ENCODE results near the gene CUBN.

The CUBN gene

GRCh38 chr10:17129741-17130140 lies at the start of gene CUBN:
TSS of gene CUBN (minus strand) at chr10:17129811. CDS start at chr10:17129765, 46 bp downstream.
- no peak for TF ChIP-seq CTCF (IDR thresholded peaks at IDR 0.05; ENCODE audit: low read depth, low read length)
- H3K4me3 ChIP-seq (replicated peaks in 1 of 2; ENCODE audit: low read depth in 2 of 2, low read length in 2 of 2): no peak within 1 kb of the TSS
- DNase-seq (ENCODE audit: low read depth in 2 of 2): no peak

- no peak overlapping the region for H3K4me3 ChIP-seq (replicated peaks in 1 of 2; ENCODE audit: low read depth in 2 of 2, low read length in 2 of 2)
- DNase-seq (ENCODE audit: low read depth in 2 of 2): peak in 1 of 2 donors; percentile 66
- no peak for TF ChIP-seq CTCF (IDR thresholded peaks at IDR 0.05; ENCODE audit: low read depth, low read length)
Observed at GRCh38 chr10:17179002-17179401, 49.4 kb upstream of the CUBN start.

DNA sequence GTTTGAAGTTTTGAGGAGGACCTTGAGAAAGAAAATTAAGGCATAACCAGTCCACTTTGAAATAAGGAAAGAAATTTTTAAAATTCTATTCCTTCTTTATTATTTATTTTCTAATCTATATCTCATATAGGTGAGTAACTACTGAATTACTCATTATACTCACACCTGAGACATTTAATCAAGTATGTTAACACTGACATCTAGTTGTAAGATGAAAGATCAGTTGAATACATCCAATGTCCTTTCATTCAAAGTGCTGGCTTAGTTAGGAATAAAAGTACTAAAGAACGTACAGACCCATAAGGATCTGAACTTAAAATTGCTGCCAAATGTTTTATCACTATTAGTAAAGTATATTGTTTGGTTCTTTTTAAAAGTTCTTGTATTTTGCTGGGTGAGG lies 48.4 kb upstream of the CUBN start:
- TF ChIP-seq CTCF (IDR thresholded peaks at IDR 0.05; ENCODE audit: low read depth, low read length): no peak
- no peak overlapping the region for H3K4me3 ChIP-seq (replicated peaks in 1 of 2; ENCODE audit: low read depth in 2 of 2, low read length in 2 of 2)
- DNase-seq (ENCODE audit: low read depth in 2 of 2): no peak

- no peak for DNase-seq (ENCODE audit: low read depth in 2 of 2)
- no peak for TF ChIP-seq CTCF (IDR thresholded peaks at IDR 0.05; ENCODE audit: low read depth, low read length)
- H3K4me3 ChIP-seq (replicated peaks in 1 of 2; ENCODE audit: low read depth in 2 of 2, low read length in 2 of 2): no peak overlapping the region
Observed at GRCh38 chr10:17177014-17177413, 47.4 kb upstream of the CUBN start.

DNA sequence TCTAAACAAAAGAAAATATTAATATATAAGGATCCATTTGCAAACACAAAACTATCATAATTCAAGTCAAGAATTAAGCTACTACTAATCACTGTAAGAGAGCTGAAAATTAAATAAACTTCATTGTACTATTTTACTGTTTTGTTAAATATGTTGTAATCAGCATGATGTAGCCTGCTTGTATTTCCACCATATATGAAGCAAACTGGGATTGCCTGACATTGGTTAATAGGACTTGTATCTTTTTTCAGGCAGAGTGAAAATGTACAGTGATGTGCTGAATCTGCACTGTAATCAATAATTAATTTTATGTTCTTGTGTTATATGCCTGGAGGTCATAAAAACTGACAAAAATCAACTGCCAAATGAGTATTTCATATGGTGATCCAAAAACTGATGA lies 46.5 kb upstream of the CUBN start:
- TF ChIP-seq CTCF (IDR thresholded peaks at IDR 0.05; ENCODE audit: low read depth, low read length): no peak
- DNase-seq (ENCODE audit: low read depth in 2 of 2): peak in 1 of 2 donors; percentile 24

DNA sequence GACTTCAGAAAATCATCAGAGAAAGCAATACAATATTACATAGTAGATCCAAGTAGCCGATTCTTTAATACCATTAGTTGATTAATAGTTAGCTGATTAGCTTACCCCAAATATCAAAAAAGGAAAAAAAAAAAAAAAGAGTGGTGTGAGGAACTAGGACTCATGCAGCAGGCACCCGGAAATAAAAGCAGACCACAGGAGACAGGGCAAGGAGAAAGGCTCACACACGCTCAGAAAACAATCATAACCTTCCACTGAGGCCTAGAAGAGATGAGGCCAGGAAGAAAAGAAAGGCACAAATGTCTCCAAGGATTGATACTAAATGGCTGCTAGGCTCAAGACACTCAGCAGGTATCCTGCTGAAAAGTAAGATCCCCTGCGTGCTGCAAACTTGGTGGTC lies 45.9 kb upstream of the CUBN start:
- no peak for TF ChIP-seq CTCF (IDR thresholded peaks at IDR 0.05; ENCODE audit: low read depth, low read length)
- H3K4me3 ChIP-seq (replicated peaks in 1 of 2; ENCODE audit: low read depth in 2 of 2, low read length in 2 of 2): no peak overlapping the region
- peak; percentile 48 to 73 for DNase-seq (ENCODE audit: low read depth in 2 of 2)

More for the DNA sequence above, 46.5 kb upstream of the CUBN start:
- H3K4me3 ChIP-seq (replicated peaks in 1 of 2; ENCODE audit: low read depth in 2 of 2, low read length in 2 of 2): no peak overlapping the region

DNA sequence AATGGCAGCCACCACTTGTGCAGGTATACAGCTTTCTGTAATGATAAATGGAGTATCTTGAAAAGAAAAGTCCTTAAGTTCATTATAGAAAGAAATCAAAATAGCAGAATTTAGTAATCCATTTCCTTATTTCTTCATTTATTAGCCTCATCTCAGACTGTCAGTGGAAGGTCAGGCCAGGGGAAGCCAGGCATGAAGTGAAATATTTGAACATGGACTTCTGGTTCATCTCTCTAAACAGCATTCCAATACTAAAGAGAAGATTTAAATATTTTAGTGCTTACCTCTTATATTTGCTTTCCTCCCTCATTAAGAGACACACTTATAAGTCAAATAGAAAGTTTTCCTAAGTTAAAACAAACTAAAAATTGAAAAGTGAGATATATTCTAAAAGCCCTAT lies 45.0 kb upstream of the CUBN start:
- peak in 1 of 2 donors; percentile 15 for DNase-seq (ENCODE audit: low read depth in 2 of 2)
- no peak overlapping the region for H3K4me3 ChIP-seq (replicated peaks in 1 of 2; ENCODE audit: low read depth in 2 of 2, low read length in 2 of 2)
- no peak for TF ChIP-seq CTCF (IDR thresholded peaks at IDR 0.05; ENCODE audit: low read depth, low read length)
